Transverse colon (tissue), 4 donors: ENCODE results near the gene TAS2R38. TPM values are rescaled to one million over a fixed set of nuclear protein-coding genes. Genes with fewer than 3 reads are reported as not detected.
"Not testable (repeated sequence)": the region's sequence is repeated elsewhere in the genome, so short reads cannot be mapped to it uniquely, and the experiment has no call there.

Experiments
- DNase-seq: peaks from one replicate; pipeline ENCODE4 v3.0.0-alpha.2; 2019
- H3K27ac ChIP-seq, 4 donors: fragments of 200-600 bp; sonication (generic); 2 replicates each; pipeline ENCODE4 v1.5.1; 2016 to 2018; ENCODE audit warnings: inconsistent platforms in 4 of 4
- H3K27me3 ChIP-seq: fragments of 200-600 bp; sonication (generic); 2 replicates; pipeline ENCODE4 v1.5.1; 2017; ENCODE audit warnings: inconsistent platforms
- H3K36me3 ChIP-seq, 4 donors: fragments of 200-600 bp; sonication (generic); 2 replicates each; pipeline ENCODE4 v1.5.1; 2017 to 2019; ENCODE audit warnings: inconsistent platforms in 4 of 4
- H3K4me1 ChIP-seq, 4 donors: fragments of 200-600 bp; sonication (generic); 2 replicates each; pipeline ENCODE4 v1.5.1; 2017 to 2020; ENCODE audit warnings: inconsistent platforms in 4 of 4
- H3K4me3 ChIP-seq, 4 donors: fragments of 200-600 bp; sonication (generic); 1 replicate in 1 of 4; 2 replicates in 3 of 4; pipeline versions ENCODE4 v1.5.1 to v1.6.1; 2017 to 2019; ENCODE audit warnings: inconsistent platforms in 4 of 4
- H3K9me3 ChIP-seq, 2 donors: fragments of 200-600 bp; sonication (generic); 2 replicates each; pipeline ENCODE4 v1.5.1; 2017 to 2019; ENCODE audit warnings: inconsistent platforms in 2 of 2
- EP300 ChIP-seq: sonication (generic); formaldehyde crosslinking; IDR thresholded peaks from one replicate; pipeline ENCODE4 v1.6.1; 2017; ENCODE audit warnings: antibody characterized with exemption, low read depth
- POLR2A ChIP-seq: fragments of 450-650 bp; IDR thresholded peaks from one replicate; pipeline ENCODE4 v1.6.1; 2016; ENCODE audit warnings: antibody characterized with exemption, mild to moderate bottlenecking, moderate library complexity
- POLR2AphosphoS5 ChIP-seq, 3 donors: sonication (generic); formaldehyde crosslinking; IDR thresholded peaks; one replicate each; pipeline ENCODE4 v1.6.1; 2016; ENCODE audit warnings: antibody characterized with exemption in 3 of 3
- WGBS, 2 donors: methylation state at CpG; one replicate each; pipeline ENCODE4 v1.1.5; 2018; ENCODE audit warnings: low coverage in 1 of 2; 5-methylcytosine and 5-hydroxymethylcytosine counted together
- in situ Hi-C, 4 donors: fragments of 200-750 bp; cut with MboI; loops; one replicate each; pipeline versions ENCODE4 v1.15.0 to v1.15.1; 2017; ENCODE audit warnings: low sequenced_read_pairs in 3 of 4, low pct_ligation_motif_present in 1 of 4, low pct_unique_long_range_greater_than_20kb in 1 of 4
- intact Hi-C: fragments of 100-400 bp; cut with DNase I; formaldehyde crosslinking; loops from one replicate; pipeline ENCODE4 v1.15.1; 2023; ENCODE audit warnings: low total_unique reads
- total RNA-seq, 4 donors: library from RNA; depleted of rRNA; stranded (reverse); fragments of >200 nt; gene quantifications; one replicate each; pipeline ENCODE4 v1.1.0, GENCODE V29; 2016
- TF ChIP-seq, protein P1 (sequence below), 5 experiments: fragments of 200-600 bp in 3 of 5; fragments of 450-650 bp in 2 of 5; sonication (generic) in 3 of 5; IDR thresholded peaks; 1 replicate in 2 of 5; 2 replicates in 3 of 5; pipeline ENCODE4 v1.5.1; 2016 to 2017; ENCODE audit warnings: antibody characterized with exemption in 5 of 5, inconsistent platforms in 3 of 5, mild to moderate bottlenecking in 2 of 5, moderate library complexity in 1 of 5

The TAS2R38 gene
- total RNA-seq, 4 donors from 2014 or later = not detected

DNA sequence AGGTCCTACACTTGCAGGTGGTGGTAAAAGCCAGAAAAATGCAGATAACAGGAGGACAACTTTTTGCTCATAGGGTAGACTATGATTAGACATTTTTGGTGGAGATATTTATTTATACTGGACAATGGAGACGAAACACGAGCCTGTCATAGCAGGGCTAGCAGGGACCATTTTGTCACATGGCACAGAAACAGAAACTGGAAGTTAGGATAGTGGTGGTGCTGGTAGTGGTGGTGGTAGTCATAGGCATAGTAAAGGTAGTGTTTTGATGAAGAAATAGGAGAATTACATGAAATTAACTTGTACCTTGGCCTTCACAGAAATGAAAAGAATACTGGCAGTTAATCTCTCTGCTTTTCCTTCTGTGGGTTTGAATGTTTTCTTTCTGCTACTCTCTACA is 13.3 kb upstream of the TAS2R38 start:
- 85 to 93% methylated on average over 2 of the region's 2 CpGs for WGBS, 2 donors
- Histone ChIP-seq H3K4me1 (no peaks in the 10 kb centered on the region), H3K4me3 (no peak overlapping the region), H3K9me3 (no peaks in the 10 kb centered on the region), H3K36me3 (no peaks in the 10 kb centered on the region), H3K27ac (no peak overlapping the region), H3K27me3 (no peaks in the 10 kb centered on the region)
- TF ChIP-seq EP300 = no peak
- TF ChIP-seq, protein P1, sequence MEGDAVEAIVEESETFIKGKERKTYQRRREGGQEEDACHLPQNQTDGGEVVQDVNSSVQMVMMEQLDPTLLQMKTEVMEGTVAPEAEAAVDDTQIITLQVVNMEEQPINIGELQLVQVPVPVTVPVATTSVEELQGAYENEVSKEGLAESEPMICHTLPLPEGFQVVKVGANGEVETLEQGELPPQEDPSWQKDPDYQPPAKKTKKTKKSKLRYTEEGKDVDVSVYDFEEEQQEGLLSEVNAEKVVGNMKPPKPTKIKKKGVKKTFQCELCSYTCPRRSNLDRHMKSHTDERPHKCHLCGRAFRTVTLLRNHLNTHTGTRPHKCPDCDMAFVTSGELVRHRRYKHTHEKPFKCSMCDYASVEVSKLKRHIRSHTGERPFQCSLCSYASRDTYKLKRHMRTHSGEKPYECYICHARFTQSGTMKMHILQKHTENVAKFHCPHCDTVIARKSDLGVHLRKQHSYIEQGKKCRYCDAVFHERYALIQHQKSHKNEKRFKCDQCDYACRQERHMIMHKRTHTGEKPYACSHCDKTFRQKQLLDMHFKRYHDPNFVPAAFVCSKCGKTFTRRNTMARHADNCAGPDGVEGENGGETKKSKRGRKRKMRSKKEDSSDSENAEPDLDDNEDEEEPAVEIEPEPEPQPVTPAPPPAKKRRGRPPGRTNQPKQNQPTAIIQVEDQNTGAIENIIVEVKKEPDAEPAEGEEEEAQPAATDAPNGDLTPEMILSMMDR (IDR thresholded peaks at IDR 0.05) = no peak
- TF ChIP-seq POLR2AphosphoS5 (IDR thresholded peaks at IDR 0.05) = no peak
- TF ChIP-seq POLR2A = no peak
- intact Hi-C loops (no loop called here), in situ Hi-C loops (no loop called here)
- DNase-seq = no peak

GRCh38 chr7:141985926-141986325 is 12.4 kb upstream of the TAS2R38 start:
- H3K4me1 ChIP-seq, intact Hi-C loops, H3K27ac ChIP-seq, H3K9me3 ChIP-seq, H3K36me3 ChIP-seq, DNase-seq, in situ Hi-C loops, H3K27me3 ChIP-seq, H3K4me3 ChIP-seq: not testable (repeated sequence)
- WGBS, 2 donors = 91 to 100% methylated on average over 1 to 7 of the region's 13 CpGs

DNA sequence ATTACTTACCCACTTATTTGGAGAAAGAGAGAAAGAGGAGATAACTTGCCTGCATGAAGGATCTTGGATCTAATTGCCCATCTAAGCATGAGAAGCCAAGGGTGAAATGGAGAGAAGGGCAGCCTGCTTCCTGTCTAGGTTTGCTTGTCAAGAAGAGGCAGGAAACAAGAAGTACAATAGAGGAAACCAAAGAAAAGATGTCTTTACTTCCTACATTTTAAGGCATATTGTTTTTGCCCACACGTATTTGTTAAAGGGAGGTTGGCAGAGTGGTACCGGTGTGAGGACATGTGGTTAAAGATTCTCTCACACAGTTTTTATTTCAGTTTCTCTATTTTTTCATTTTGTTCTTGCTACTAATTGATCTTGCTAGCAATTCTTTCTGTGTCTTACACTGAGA is 6.0 kb upstream of the TAS2R38 start:
- intact Hi-C loops = no loop called here
- WGBS, 2 donors = 64 to 95% methylated on average over 2 of the region's 2 CpGs
- no peak for DNase-seq
- Histone ChIP-seq H3K36me3 (no peaks in the 10 kb centered on the region), H3K27ac (no peak overlapping the region), H3K4me1 (peaks cover 0 to 6% (median 0%) of the 10 kb centered on the region in 4 donors), H3K4me3 (no peak overlapping the region), H3K9me3 (no peaks in the 10 kb centered on the region), H3K27me3 (no peaks in the 10 kb centered on the region)
- in situ Hi-C loops = loop anchor here in 2 of 4 donors (10.0 kb wide), 1 partner anchor 205 kb away; no protein-coding TSS in a partner anchor
- TF ChIP-seq POLR2A (no peak), EP300 (no peak), POLR2AphosphoS5 (IDR thresholded peaks at IDR 0.05) (no peak)
- TF ChIP-seq, protein P1 (IDR thresholded peaks at IDR 0.05) = no peak

DNA sequence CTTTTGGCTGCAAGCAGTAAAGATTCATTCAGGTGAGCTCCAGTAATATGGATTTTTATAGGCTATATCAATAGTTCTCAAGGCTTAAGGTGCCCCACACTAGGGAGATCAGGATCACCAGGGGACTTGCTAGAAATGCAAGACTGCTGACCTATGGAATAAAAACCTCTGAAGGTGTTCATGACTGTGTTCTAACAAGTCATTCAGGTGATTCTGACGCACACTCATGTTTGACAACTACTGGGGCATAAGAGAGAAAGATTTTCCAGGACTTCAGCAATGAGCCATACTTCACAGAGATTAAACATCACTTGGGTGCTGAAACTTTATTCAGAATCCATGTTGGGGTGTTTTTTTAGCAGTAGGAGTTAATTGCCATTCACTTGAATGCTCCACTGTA is 4.8 kb upstream of the TAS2R38 start:
- Histone ChIP-seq H3K27me3 (no peaks in the 10 kb centered on the region), H3K9me3 (no peaks in the 10 kb centered on the region), H3K4me1 (peaks cover 0 to 6% (median 0%) of the 10 kb centered on the region in 4 donors), H3K4me3 (no peak overlapping the region), H3K36me3 (no peaks in the 10 kb centered on the region), H3K27ac (no peak overlapping the region)
- in situ Hi-C loops (loop anchor here in 2 of 4 donors (10.0 kb wide), 1 partner anchor 206 kb away; no protein-coding TSS in a partner anchor), intact Hi-C loops (no loop called here)
- 73% methylated on average over 1 of the region's 1 CpG; no CpG with 5 or more reads in 1 of the 2 donors for WGBS, 2 donors
- no peak for DNase-seq
- TF ChIP-seq POLR2AphosphoS5 (IDR thresholded peaks at IDR 0.05) (no peak), POLR2A (no peak), EP300 (no peak)
- TF ChIP-seq, protein P1 (IDR thresholded peaks at IDR 0.05) = no peak
